SK-N-SH (cell line): ENCODE data around the gene R3HCC1L.

Experiments used
- CHD2 ChIP-seq: fragments of 150-350 bp; IDR thresholded peaks from 2 replicates; pipeline ENCODE4 v1.6.1; 2018; ENCODE audit warnings: low read length; ENCODE audit not compliant: partially characterized antibody
- CTCF ChIP-seq: fragments of 200-600 bp; sonication (generic); IDR thresholded peaks from 2 replicates; pipeline ENCODE4 v1.6.1; 2017; ENCODE audit warnings: antibody characterized with exemption, mild to moderate bottlenecking, moderate library complexity
- FOXJ3 ChIP-seq: sonication (generic); formaldehyde crosslinking; IDR thresholded peaks from 2 replicates; pipeline ENCODE4 v1.5.1; 2020; ENCODE audit warnings: mild to moderate bottlenecking, missing genetic modification reagents
- FOXM1 ChIP-seq: IDR thresholded peaks from 2 replicates; pipeline ENCODE4 v1.4.0; 2012; ENCODE audit warnings: low read depth, mild to moderate bottlenecking
- GABPA ChIP-seq: IDR thresholded peaks from 2 replicates; pipeline ENCODE4 v1.4.0; 2012; ENCODE audit warnings: low read depth, mild to moderate bottlenecking
- JUND ChIP-seq: IDR thresholded peaks from 2 replicates; pipeline ENCODE4 v1.4.0; 2012
- PBX3 ChIP-seq: IDR thresholded peaks from 2 replicates; pipeline ENCODE4; 2012
- RAD21 ChIP-seq: IDR thresholded peaks from 2 replicates; pipeline ENCODE4 v1.6.1; 2012; ENCODE audit warnings: mild to moderate bottlenecking, low read length
- RFX5 ChIP-seq: IDR thresholded peaks from 2 replicates; pipeline ENCODE4 v1.6.1; 2012; ENCODE audit warnings: mild to moderate bottlenecking, improper control_type of control experiment, low read length
- SMC3 ChIP-seq: IDR thresholded peaks from 2 replicates; pipeline ENCODE4 v1.6.1; 2012; ENCODE audit warnings: low read depth, low read length, improper control_type of control experiment
- TF ChIP-seq, protein P1 (sequence below): IDR thresholded peaks from 2 replicates; pipeline ENCODE4 v1.4.0; 2012; ENCODE audit warnings: low read depth

DNA sequence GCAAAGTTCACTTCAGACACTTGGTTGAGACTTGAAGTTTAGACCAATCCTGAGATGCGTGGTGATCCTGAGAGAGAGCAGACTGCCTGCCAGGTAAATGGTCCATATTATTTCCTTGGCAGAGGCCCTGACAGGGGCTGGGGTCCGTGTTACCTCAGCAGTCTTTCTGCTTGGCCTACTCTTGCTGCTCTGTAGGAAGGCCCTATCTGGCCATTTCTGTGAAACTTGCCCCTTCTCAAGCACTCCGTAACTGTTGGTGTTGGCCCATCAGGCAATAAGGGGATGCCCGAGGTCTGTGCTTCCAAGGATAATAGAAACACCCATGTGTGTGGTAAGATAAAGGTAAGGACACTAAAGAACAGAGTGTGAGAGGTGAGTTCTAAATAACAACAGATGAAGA lies 113.6 kb downstream of the R3HCC1L start:
- TF ChIP-seq RAD21: no peak
- no peak for TF ChIP-seq CTCF
- no peak for TF ChIP-seq RFX5
- TF ChIP-seq PBX3: no peak
- TF ChIP-seq GABPA: no peak
- TF ChIP-seq SMC3: no peak
- no peak for TF ChIP-seq CHD2
- TF ChIP-seq FOXJ3 (CRISPR knock-in tag): no peak
- TF ChIP-seq FOXM1: no peak
- no peak for TF ChIP-seq JUND
- TF ChIP-seq, protein P1, sequence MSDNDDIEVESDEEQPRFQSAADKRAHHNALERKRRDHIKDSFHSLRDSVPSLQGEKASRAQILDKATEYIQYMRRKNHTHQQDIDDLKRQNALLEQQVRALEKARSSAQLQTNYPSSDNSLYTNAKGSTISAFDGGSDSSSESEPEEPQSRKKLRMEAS: no peak
